SJSA1 (cell line): Measurements from ENCODE around the gene CELF5. TPM values are rescaled to one million over a fixed set of nuclear protein-coding genes. Genes with fewer than 3 reads are reported as not detected.
A peak's percentile ranks its signal among the peaks of the same experiment; 100 is the strongest.
"Not testable (repeated sequence)": the region's sequence is repeated elsewhere in the genome, so short reads cannot be mapped to it uniquely, and the experiment has no call there.

Experiments used
- DNase-seq, 2 experiments: peaks; one replicate each; pipeline ENCODE4 v3.0.0-alpha.2; 2015 to 2020; ENCODE audit warnings: low spot score in 2 of 2, low read depth in 1 of 2
- H3K27ac ChIP-seq: fragments of 250-450 bp; sonication (Bioruptor Pico); 2 replicates; pipeline ENCODE4 v1.5.1; 2020; ENCODE audit warnings: mild to moderate bottlenecking, moderate library complexity
- H3K27me3 ChIP-seq: fragments of 250-450 bp; sonication (Bioruptor Pico); replicated peaks from 2 replicates; pipeline ENCODE4 v1.5.1; 2020; ENCODE audit warnings: mild to moderate bottlenecking, moderate library complexity
- H3K36me3 ChIP-seq: fragments of 250-450 bp; sonication (Bioruptor Pico); 2 replicates; pipeline ENCODE4 v1.5.1; 2020; ENCODE audit warnings: mild to moderate bottlenecking
- H3K4me1 ChIP-seq: fragments of 250-450 bp; sonication (Bioruptor Pico); replicated peaks from 2 replicates; pipeline ENCODE4 v1.6.1; 2021; ENCODE audit warnings: mild to moderate bottlenecking
- H3K4me3 ChIP-seq: fragments of 250-450 bp; sonication (Bioruptor Pico); 2 replicates; pipeline ENCODE4 v1.5.1; 2020; ENCODE audit warnings: mild to moderate bottlenecking
- H3K9me3 ChIP-seq: fragments of 250-450 bp; sonication (Bioruptor Pico); replicated peaks from 2 replicates; pipeline ENCODE4 v1.5.1; 2020; ENCODE audit warnings: mild to moderate bottlenecking
- total RNA-seq: library from RNA; depleted of rRNA; stranded (reverse); fragments of >200 nt; shearing (Covaris generic); gene quantifications from 2 replicates; pipeline ENCODE4 v1.2.3, GENCODE V29; 2014

CELF5 gene
- total RNA-seq, 1 experiment from 2014 or later: not detected

DNA sequence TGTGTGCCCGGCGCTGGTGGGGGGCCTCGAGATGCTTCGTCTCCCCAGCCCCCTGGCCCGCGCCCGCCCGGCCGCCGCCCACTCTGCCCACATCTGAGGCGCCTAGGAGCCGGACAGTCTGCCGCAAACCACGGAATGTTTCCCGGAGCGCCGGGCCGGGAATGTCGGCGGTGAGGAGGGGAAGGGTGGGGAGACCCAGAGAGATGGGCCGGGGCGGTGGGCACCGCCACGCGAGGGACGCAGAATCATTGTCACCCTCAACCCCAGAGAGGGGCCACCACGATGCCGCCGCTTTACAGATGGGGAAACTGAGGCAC, 95.9 kb downstream of the CELF5 start:
- H3K4me1 ChIP-seq: peaks cover 17% of the 10 kb centered on the region
- DNase-seq: peak; percentile 15 to 56
- H3K4me3 ChIP-seq: no peak overlapping the region
- H3K27ac ChIP-seq: no peak overlapping the region
- no peaks in the 10 kb centered on the region for H3K36me3 ChIP-seq
- peaks cover 22% of the 10 kb centered on the region for H3K27me3 ChIP-seq
- no peaks in the 10 kb centered on the region for H3K9me3 ChIP-seq

DNA sequence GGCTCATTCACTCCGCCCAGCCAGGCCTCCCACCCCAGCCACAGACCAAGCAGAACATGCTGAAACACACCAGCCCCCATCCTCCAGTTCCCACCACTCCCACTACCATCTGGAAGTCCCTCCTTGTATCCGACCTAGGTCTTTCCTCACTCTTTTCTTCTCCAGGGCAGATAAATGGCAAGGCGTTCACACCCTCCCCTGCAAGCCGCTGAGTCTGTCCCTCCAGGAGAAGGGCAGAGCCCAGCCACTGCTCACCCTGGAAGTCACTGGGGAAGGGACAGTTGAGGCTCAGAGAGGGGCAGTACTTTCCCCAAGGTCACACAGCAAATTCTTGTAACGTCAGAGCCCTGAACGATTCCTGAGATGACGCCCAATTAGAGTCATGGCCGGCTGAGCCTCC, 96.4 kb downstream of the CELF5 start:
- no peaks in the 10 kb centered on the region for H3K36me3 ChIP-seq
- H3K27me3 ChIP-seq: peaks cover 22% of the 10 kb centered on the region
- H3K9me3 ChIP-seq: no peaks in the 10 kb centered on the region
- no peak for DNase-seq
- no peak overlapping the region for H3K4me3 ChIP-seq
- H3K27ac ChIP-seq: no peak overlapping the region
- H3K4me1 ChIP-seq: peaks cover 17% of the 10 kb centered on the region

DNA sequence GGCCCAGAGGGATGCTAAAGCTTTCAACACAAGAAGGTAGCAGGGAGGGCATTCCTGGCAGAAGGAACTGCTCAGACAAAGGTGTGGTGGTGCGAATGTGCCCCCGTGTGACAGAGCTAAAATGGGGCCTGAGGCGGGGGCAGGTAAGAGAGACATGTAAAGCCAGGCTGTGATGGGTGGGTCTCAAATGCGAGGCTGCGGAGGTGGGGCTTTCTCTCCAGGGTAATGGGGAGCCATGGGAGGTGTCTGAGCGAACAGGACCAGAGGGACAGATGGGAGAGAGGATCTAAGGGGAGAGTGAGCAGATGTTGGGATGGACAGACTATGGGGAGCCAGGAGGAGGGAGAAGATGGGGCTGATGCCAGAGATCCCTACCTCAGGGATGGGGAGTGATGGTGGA, 97.2 kb downstream of the CELF5 start:
- H3K4me1 ChIP-seq: peaks cover 17% of the 10 kb centered on the region
- no peaks in the 10 kb centered on the region for H3K36me3 ChIP-seq
- H3K4me3 ChIP-seq: no peak overlapping the region
- DNase-seq: no peak
- H3K9me3 ChIP-seq: no peaks in the 10 kb centered on the region
- H3K27ac ChIP-seq: no peak overlapping the region
- H3K27me3 ChIP-seq: peaks cover 22% of the 10 kb centered on the region

DNA sequence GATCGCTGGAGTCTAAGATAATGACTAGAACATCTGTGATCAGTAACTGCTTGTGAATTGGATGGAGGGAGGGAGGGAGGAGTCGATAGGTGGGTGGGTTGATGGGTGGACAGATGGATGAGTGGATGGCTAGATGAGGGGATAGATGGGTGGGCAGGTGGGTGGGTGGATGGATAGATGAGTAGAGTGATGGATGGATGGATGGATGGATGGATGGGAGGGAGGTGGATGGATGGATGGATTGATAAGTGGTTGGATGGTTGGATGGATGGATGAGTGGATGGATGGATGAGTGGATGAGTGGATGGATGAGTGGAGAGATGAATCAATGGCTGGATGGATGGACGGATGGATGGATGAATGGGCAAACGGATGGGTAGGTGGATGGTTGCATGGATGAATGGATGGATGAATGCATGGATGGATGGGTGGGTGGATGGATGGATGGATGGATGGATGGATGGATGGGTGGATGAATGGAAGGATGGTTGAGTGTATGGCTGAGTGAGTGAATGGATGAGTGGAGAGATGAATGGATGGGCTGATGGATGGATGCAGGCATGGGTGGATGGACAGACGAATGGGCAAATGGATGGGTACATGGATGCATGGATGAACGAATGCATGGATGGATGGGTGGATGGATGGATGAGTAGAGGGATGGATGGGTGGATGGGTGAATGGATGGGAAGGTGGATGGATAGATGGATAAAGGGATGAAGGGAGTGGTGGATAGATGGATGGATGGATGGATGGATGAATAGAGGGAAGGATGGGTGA, 97.9 kb downstream of the CELF5 start:
- Histone ChIP-seq H3K36me3 (no peaks in the 10 kb centered on the region), H3K27me3 (peaks cover 22% of the 10 kb centered on the region), H3K9me3 (no peaks in the 10 kb centered on the region), H3K4me1 (peaks cover 17% of the 10 kb centered on the region), H3K27ac (no peak overlapping the region), H3K4me3 (no peak overlapping the region)
- DNase-seq: no peak

DNA sequence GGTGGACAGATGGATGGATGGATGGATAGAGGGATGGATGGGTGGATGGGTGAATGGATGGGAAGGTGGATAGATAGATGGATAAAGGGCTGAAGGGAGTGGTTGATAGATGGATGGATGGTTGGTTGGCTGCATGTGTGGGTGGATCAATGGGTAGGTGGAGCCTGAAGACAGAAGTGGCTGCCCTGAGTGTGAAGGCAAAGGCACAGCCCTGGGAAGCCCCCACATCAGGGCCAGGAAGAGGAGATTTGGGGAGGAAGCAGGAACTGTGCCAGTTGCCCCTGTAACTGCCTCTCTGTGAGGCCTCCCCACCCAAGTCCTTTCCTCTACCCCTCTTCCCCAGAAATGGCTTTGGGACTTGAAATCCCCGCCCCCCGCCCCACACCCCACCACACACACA, 98.6 kb downstream of the CELF5 start:
- Histone ChIP-seq H3K4me3 (no peak overlapping the region), H3K36me3 (no peaks in the 10 kb centered on the region), H3K4me1 (peaks cover 17% of the 10 kb centered on the region), H3K9me3 (no peaks in the 10 kb centered on the region), H3K27ac (no peak overlapping the region), H3K27me3 (peaks cover 22% of the 10 kb centered on the region)
- no peak for DNase-seq

DNA sequence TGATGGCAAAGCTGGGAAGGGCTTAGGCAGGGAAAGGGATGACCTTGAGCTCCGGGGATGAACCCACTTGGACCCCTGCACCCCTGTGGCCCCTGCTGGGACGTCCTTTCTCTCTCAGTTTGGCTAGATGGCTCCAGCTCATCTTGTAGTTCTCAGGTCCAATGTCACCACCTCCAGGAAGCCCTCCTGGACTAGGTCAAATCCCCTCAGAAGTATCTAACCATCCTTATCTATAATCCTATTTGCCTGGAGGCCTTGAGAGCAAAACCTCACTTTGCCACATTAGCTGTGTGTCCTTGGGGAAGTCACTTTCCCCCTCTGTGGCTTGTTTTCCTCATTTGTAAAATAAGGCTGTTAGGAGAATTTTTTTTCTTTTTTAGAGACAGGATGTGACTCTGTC, 99.2 kb downstream of the CELF5 start:
- no peak for DNase-seq
- Histone ChIP-seq H3K4me1 (peaks cover 17% of the 10 kb centered on the region), H3K27ac (no peak overlapping the region), H3K27me3 (peaks cover 18% of the 10 kb centered on the region), H3K9me3 (no peaks in the 10 kb centered on the region), H3K4me3 (no peak overlapping the region), H3K36me3 (no peaks in the 10 kb centered on the region)

DNA sequence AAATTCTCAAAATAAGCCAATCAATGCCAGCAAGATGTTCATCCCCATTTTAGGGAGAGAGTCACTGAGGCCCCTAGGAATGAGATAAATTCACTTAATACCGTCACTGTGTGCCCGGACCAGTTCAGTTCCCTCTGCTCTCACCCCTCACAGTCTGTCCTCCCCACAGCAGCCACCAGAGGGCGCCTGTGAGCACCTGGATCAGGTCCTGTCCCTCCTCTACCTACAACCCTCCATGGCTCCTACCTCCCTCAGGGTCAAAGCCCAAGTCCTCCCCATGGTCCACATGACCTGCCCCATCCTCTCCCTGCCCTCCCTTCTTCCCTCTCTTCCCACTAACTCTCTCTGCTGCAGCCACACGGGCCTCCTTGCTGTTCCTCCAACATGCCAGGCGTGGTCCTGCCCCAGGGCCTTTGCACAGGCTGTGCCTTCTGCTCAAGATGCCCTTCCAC, 100.0 kb downstream of the CELF5 start:
- H3K4me1 ChIP-seq: peaks cover 12% of the 10 kb centered on the region
- peak; percentile 43 to 75 for DNase-seq
- H3K9me3 ChIP-seq: no peaks in the 10 kb centered on the region
- peaks cover 16% of the 10 kb centered on the region for H3K27me3 ChIP-seq
- no peaks in the 10 kb centered on the region for H3K36me3 ChIP-seq
- no peak overlapping the region for H3K4me3 ChIP-seq
- H3K27ac ChIP-seq: no peak overlapping the region

DNA sequence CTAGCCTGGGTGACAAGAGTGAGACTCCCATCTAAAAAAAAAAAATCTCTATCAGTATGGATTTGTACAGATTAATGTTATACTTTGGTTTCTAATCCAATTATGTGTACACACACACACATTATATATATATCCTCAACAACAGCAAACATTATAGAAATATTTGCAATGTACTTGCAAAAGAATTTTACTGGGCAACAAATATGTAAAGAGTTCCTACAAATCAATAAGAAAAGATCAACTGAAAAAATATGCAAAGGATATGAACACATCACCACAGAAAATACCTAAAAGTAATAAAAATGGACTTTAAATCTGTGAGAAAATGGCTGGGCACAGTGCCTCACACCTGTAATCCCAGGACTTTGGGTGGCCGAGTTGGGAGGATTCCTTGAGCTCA, 101.0 kb downstream of the CELF5 start:
- Histone ChIP-seq H3K9me3 (no peaks in the 10 kb centered on the region), H3K4me1 (peaks cover 1% of the 10 kb centered on the region), H3K36me3 (no peaks in the 10 kb centered on the region), H3K27me3 (peaks cover 11% of the 10 kb centered on the region), H3K27ac (no peak overlapping the region), H3K4me3 (no peak overlapping the region)
- no peak for DNase-seq

DNA sequence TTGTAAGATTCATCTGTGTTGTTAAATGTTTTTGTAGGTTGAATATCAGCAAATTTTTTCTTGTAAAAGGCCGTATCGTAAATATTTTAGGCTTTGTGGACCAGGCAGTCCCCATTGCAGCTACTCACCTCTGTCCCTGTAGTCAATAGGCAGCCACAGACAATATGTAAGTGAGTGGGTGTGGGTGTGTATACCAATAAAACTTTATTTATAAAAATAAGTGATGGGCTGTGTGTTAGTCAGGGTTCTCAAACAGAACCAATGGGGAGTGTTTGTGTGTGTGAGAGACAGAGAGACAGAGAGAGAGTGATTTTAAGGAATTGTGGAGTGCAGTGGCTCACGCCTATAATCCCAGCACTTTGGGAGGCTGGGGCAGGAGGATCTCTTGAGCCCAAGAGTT, 104.3 kb downstream of the CELF5 start:
- H3K36me3 ChIP-seq: no peaks in the 10 kb centered on the region
- no peak for DNase-seq

DNA sequence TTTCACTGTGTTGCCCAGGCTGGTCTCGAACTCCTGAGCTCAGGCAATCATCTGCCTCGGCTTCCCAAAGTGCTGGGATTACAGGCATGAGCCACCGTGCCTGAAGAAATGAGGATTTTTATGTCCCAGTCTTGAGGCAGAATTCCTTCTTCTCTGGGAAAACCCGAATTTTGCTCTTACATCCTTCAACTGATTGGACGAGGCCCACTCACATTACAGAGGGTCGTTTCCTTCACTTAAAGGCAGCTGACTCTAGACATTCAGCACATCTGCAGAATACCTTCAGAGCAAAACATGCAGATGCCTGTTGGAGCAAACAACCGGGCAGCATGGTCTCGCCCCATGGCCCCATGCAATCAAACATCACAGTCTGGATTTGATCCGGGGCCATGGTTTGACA, 105.6 kb downstream of the CELF5 start:
- no peak overlapping the region for H3K27ac ChIP-seq
- H3K36me3 ChIP-seq: no peaks in the 10 kb centered on the region
- no peak overlapping the region for H3K4me3 ChIP-seq
- H3K27me3 ChIP-seq: peaks cover 4% of the 10 kb centered on the region; the same call in 1 of the 2 replicates
- no peak for DNase-seq
- no peaks in the 10 kb centered on the region for H3K9me3 ChIP-seq
- H3K4me1 ChIP-seq: no peaks in the 10 kb centered on the region

More for the DNA sequence above, 104.3 kb downstream of the CELF5 start:
- H3K9me3 ChIP-seq: no peaks in the 10 kb centered on the region
- no peak overlapping the region for H3K27ac ChIP-seq
- no peaks in the 10 kb centered on the region for H3K4me1 ChIP-seq
- peaks cover 4% of the 10 kb centered on the region; the same call in 1 of the 2 replicates for H3K27me3 ChIP-seq
- H3K4me3 ChIP-seq: no peak overlapping the region

DNA sequence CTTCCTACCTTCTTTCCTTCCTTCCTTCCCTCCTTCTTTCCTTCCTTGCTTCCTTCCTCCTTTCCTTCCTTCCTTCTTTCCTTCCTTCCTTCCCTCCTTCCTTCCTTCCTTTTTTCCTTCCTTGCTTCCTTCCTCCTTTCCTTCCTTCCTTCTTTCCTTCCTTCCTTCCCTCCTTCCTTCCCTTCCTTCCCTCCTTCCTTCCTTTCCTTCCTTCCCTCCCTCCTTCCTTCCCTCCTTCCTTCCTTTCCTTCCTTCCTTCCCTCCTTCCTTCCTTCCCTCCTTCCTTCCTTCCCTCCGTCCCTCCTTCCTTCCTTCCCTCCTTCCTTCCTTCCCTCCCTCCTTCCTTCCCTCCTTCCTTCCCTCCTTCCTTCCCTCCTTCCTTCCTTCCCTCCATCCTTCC, 107.8 kb downstream of the CELF5 start:
- H3K27me3 ChIP-seq, H3K9me3 ChIP-seq, H3K27ac ChIP-seq, H3K4me3 ChIP-seq, DNase-seq, H3K36me3 ChIP-seq: not testable (repeated sequence)
- H3K4me1 ChIP-seq: peaks cover 15% of the 10 kb centered on the region

DNA sequence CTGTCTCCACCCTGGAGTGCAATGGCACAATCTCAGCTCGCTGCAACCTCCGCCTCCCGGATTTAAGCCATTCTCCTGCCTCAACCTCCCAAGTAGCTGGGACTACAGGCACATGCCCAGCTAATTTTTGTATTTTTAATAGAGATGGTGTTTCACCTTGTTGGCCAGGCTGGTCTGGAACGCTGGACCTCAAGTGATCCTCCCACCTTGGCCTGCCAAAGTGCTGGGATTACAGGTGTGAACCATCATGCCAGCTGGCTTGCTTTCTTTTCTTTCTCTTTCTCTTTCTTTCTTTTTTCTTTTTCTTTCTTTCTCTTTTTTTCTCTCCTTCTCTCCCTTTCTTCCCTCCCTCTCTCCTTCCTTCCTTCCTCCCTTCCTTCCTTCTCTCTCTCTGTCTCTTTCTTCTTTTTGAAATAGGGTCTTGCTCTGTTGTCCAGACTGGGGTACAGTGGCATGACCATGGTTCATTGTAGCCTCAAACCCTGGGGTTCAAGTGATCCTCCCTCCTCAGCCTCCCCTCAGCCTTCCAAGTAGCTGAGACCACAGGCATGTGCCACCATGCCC, 108.6 kb downstream of the CELF5 start:
- no peak for DNase-seq
- H3K4me3 ChIP-seq: no peak overlapping the region
- H3K27ac ChIP-seq: no peak overlapping the region
- H3K4me1 ChIP-seq: peaks cover 17% of the 10 kb centered on the region
- no peaks in the 10 kb centered on the region for H3K36me3 ChIP-seq
- H3K9me3 ChIP-seq: no peaks in the 10 kb centered on the region
- H3K27me3 ChIP-seq: peaks cover 4% of the 10 kb centered on the region; the same call in 1 of the 2 replicates

DNA sequence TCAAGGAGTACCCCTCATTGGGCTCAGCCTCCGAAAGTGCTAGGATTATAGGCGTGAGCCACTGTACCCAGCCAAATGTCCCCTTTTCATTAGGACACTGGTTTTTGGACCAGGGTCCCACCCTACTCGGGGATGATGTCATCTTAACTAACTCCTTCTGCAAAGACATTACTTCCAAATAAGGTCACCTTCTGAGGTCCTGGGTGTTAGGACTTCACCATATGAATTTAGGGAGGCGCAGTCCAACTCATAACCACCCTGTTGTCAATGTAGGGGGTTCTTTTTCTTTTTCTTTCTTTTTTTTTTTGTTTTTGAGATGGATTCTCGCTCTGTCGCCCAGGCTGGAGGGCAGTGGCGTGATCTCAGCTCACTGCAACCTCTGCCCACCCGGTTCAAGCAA, 109.2 kb downstream of the CELF5 start:
- H3K4me1 ChIP-seq: peaks cover 17% of the 10 kb centered on the region

DNA sequence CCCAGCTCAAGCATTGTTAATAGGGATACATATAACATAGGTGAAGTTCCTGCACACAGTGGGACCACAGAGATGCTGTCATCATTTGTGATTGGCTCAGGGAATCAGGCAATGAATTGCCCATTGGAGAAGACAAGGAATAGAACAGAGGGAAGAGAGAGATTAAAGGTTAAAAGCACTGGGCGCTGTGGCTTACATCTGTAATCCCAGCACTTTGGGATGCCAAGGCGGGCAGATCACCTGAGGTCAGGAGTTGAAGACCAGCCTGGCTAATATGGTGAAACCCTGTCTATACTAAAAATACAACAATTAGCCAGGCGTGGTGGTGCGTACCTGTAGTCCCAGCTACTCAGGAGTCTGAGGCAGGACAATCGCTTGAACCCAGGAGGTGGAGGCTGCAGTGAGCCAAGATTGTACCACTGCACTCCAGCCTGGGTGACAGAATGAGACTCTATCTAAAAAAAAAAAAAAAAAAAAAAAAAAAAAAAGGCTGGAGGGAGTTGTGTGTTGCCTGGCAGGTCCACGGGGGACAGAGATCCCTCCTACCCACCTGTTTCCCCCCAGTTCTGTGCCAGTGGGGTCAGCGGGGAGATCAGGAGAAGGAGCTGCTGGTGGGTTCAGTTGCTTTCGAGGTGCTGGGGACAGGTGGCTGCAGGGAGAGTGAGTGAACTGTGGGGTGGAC, 110.4 kb downstream of the CELF5 start:
- not testable (repeated sequence) for DNase-seq, H3K36me3 ChIP-seq

More for the DNA sequence above, 109.2 kb downstream of the CELF5 start:
- H3K36me3 ChIP-seq: no peaks in the 10 kb centered on the region
- peaks cover 4% of the 10 kb centered on the region; the same call in 1 of the 2 replicates for H3K27me3 ChIP-seq
- H3K4me3 ChIP-seq: no peak overlapping the region
- DNase-seq: no peak
- H3K9me3 ChIP-seq: no peaks in the 10 kb centered on the region
- H3K27ac ChIP-seq: no peak overlapping the region

More for the DNA sequence above, 110.4 kb downstream of the CELF5 start:
- H3K27ac ChIP-seq, H3K9me3 ChIP-seq, H3K4me3 ChIP-seq, H3K27me3 ChIP-seq: not testable (repeated sequence)
- peaks cover 17% of the 10 kb centered on the region for H3K4me1 ChIP-seq
